Astrocyte (in vitro differentiated cells and primary cell): ENCODE measurements around the gene ST6GALNAC2.

Experiments
- CTCF ChIP-seq: IDR thresholded peaks from 2 replicates; pipeline ENCODE4 v1.5.1; 2011; ENCODE audit warnings: low read depth, mild to moderate bottlenecking, inconsistent platforms, low read length, moderate library complexity; ENCODE audit not compliant: insufficient read depth
- EZH2 ChIP-seq: IDR thresholded peaks from 2 replicates; pipeline ENCODE4 v1.6.1; 2012; ENCODE audit warnings: mild to moderate bottlenecking, low read length, inconsistent platforms; ENCODE audit not compliant: insufficient read depth

- no peak for TF ChIP-seq EZH2
- no peak for TF ChIP-seq CTCF
These were observed 55.5 kb downstream of the ST6GALNAC2 start for GRCh38 chr17:76530095-76530723.
